Measurements from ENCODE around the gene BTBD9.

- TF ChIP-seq POLR2AphosphoS5 (IDR thresholded peaks at IDR 0.05; ENCODE audit: low read depth, low read length) (no peak), POLR2A (IDR thresholded peaks at IDR 0.05; ENCODE audit: low read depth, low read length) (no peak)
Observed at GRCh38 chr6:38586992-38587391, 52.7 kb downstream of the BTBD9 start.
